Cortex of kidney (tissue), 1 donor: ENCODE measurements around the gene MYO5B.

Experiments used
- DNase-seq: peaks from one replicate; lab custom pipeline; 2025; lab: John Stamatoyannopoulos, UW

The MYO5B gene

DNA sequence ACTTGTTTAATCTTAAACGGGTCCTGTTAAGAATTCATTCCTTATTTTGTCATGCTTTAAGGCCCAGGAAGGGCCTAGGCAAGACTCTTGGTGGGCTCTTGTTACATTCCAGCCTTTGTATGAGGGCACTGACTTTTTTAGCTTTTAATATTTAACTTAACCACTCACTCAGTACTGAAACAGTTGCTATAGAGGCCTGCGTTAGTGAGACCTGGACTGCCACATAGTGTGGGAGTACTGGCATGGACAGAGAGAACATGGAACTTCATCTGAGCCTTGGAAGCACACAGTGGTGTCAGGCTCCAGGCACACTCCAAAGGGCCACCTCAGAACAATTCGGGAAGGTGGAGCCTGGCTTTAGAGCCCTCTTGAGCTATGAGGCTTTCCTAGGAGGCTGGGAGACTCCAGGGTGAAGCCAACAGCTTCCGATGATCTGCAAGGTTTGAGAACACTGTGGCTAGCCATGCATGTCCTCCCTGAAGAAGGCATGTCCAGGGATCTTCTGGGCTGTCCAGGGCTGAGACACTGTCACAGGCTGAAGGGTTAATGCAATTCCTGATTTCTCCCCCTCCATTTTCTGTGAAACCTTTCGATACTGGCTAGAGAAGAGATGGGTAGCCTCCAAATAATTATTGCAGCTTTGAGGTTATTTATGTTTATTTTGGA lies 226.2 kb downstream of the MYO5B start:
- no peak for DNase-seq

DNA sequence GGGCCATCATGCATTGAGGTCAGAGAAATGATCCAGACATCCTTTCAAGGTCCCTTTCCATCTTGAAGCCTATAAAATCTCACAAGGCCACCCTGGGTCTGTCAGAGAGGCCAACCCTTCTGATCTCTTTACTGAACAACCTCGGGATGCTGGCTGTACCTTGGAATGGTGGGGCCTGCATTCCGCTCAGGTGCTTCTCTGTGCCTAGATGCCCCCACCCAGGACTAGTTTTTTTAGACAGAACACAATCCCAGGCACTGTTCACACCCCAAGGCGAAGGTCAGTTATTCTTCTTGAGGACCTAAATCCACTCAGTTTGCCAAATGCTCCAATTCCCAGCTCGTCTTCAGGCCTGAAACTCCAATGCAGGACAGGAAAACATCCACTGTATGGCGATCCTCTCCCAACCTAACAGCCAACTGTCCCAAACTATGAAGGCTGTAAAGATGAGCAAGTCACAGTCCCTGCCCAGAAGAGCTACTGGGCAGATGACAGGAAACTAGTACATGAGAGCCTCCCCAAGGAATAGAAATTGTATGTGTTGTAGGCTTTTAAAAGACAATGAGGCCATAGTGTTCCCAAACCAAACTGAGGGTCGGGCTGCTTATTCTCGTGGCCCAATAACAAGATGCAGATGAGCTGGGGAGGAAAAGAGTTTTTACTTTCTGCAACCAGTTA lies 227.2 kb downstream of the MYO5B start:
- no peak for DNase-seq

DNA sequence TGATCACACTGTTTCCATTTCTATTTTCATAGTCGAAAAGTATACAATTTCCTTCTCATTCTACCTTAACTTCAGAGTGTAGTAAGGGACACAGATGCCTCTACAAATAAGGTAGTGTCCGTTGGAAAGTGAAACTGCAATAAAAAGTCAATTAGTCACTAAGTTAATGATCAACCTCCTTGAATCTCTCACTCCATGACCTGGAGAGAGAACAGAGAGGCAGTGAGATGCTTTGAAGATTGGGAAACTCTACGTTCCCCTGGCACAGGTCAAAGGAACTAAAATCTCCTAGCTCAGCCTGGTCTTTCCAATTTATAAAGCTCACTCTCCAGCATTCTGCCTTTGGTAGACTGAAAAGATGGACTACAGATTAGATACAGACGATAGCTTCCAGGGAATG lies 227.8 kb downstream of the MYO5B start:
- no peak for DNase-seq

DNA sequence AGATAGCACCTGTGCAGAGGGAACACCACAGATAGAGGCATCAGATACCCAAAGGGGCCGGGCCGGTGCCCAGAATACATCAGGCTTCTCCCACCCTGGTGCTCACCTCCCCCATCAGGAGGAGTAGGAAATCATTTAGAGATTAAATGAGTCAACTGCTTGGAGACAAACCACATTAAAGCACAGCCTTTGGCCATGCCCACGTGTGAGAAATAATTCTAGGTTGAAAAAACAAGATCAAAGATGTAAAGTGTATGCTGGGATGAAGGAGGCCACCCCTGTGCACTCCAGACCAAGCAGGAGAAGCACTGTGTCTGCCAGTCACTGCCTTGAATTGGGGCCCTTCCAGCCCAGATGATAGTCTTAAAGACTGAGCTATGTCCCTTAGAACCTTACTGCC lies 228.9 kb downstream of the MYO5B start:
- DNase-seq, result no peak

DNA sequence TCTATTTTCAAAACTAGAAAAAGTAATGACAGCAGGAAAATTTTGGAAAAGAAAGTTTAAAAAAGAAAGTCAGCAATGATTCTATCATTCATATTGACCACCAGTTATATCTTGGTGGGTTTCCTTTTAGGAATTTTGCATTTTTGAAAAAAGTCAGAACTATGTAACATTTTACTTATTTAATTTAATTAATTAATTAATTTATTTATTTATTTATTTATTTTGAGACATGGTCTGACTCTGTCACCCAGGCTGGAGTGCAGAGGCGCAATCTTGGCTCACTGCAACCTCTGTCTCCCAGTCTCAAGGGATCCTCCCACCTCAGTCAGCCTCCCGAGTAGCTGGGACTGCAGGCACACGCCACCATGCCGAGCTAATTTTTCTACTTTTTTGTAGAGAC lies 231.7 kb downstream of the MYO5B start:
- DNase-seq, result no peak

DNA sequence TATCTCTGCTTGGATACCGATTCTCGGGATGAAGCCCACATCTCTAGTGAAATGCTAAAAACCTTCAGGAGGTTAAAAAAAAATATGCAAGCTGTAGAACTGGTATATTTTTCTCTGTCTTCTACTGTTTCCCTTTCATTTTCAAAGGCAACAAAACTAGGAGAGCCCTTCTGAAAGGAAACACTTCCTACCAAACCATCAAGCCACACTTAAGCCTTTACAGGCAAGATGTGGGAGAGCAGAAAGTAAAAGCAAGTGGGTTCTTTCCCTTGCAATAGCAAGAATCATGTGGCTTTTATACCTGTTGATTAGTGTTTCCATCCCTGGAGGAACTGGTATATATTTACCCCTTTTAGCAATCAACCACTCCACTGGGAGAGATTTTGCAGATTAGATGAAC lies 233.7 kb downstream of the MYO5B start:
- DNase-seq, result no peak

DNA sequence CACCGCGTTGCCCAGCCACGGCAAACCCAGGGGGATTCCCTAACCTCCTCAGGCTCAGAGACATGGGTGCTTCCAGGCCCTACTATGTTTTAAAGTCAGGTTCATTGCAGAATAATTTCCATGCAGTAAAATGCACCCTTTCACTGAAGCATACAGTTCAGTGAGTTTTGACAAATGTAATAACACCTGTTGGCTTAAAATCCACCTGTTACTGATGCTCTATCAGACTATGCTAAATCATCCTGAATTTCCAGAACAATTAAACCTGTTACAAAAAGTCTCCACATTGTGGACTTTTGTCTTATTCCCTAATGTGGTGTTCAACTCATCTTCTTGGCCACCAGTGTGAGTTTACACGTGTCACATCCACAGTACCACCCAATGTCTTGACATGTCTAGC lies 234.6 kb downstream of the MYO5B start:
- DNase-seq, result no peak

DNA sequence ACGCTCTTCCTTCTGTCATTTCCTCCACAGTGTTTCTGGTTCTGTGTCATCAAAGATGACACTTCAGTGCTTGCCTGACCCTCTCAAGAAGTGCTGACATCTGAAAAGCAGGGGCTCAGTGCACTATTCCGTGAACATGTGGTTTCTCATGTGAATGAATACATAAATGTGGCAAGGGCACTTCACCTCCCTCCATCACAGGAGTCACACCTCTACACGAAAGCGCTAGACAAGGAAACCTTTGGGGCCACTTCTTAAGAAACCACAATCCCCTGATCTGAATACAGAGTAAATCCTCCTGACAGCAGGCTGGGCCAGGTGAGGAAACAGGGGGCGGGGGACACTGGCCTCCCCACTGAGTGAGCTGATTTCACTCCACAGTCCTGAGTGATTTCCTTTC lies 235.8 kb downstream of the MYO5B start:
- DNase-seq, result no peak

DNA sequence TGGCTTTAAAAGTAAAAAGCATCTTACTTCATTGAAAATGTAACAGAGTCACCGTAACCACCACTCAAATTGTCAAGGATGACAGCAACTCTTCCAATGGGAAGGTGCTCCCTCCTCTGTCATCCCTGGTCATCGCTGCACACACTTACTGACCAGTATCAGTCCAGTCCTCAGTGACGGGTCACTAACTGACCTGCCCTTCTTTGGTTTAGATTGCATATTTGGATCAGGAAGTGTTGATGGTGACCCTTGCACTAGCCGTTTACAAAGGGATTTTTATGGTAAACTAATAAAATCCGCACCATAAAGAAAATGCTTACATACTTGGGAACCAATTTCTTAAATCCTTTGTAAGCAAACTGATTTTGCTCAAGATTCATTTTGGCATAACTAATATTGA lies 239.7 kb downstream of the MYO5B start:
- no peak for DNase-seq

DNA sequence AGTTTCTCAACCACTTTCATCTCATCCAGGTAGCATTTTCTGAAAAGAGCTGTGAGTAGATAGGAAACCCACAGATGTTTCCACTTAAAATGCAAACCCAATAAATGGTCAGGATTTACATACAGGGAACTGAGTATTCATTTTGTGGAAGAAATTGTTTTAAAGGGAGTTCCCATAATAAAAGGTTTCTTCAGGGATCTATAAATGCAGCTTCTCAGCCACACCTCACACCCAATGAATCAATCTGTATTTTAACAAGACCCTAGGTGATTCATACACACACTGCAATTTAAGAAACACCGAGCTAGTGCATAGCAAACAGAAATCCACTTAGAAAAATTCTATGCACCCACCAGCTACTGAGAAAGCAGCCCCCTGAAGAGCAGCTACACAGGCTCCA lies 241.6 kb downstream of the MYO5B start:
- no peak for DNase-seq

DNA sequence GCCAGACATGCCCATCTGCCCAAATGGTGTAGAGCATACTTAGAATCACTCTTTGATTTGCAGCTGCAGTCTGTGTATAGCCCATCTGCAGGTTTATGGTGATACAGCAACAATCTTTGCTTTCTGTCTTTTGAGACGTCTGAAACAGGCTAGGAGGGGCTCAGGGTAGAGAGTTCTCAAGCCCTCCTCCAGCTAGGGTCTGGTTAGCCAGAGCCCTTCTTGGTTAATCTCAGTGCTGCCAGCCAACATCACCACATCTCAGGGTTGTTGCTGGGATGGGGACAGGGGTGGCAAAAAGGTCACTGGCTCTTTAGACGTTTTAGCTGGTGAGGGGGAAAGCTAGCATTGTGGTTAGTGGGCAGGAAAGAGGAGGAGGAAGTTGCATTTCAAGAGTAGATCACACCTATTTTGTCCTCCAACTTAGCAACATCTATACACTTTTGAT lies 245.0 kb downstream of the MYO5B start:
- no peak for DNase-seq

DNA sequence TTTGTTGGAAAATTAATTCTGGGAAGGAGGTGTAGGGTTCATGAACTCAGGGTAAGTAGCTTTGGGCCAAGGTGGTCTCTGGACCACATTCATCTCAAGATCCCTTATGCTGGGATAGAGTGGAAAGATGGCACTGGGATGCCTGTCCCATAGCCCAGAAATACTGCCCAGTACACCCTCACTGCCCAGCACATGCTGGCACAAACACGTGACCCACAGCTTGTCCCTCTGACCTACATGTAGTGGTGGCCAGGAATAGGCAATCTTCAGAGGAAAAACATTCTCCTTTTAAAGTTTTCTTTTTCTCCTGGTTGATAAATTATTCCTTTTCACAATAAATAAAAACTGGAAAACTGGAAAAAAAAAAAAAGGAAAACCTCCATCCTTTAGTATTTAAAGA lies 246.0 kb downstream of the MYO5B start:
- DNase-seq, result no peak

DNA sequence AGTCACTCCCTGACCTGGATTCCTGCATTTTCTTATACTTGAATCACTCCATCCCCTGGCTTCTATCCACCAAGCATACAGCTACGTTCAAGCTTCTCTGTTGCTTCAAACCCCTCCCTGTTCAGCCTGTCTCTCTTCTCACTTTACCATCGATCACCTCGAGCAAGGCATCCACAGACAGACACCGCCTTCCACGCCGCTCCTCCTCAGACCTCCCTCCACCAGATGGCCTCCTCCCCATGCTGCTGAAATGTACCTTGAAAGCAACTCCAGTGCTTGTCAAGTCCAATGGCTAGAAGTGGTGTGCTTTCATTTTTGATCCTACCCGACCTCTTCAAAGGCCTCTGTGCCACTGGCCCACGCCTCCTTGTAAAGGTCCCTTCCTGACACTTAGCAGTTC lies 250.3 kb downstream of the MYO5B start:
- no peak for DNase-seq

DNA sequence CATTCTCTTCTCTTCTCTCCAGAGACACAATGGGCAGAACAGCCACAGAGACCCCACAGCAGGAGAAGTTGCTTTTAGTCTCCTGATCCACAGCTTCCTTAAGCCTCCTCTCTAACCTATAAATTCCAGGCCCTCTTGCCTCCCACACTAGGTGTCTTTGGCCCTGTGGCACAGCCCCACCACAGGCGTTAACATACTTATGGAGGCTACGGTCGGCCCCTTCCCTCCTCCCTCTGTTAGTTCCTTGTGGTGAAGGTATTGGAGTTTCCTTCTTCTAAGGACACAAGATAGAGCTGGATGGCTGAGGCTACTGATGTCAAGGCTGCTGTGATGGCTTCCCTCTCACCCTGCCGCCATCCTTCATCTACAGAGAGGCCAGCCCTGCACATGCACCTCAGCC lies 258.1 kb downstream of the MYO5B start:
- no peak for DNase-seq

DNA sequence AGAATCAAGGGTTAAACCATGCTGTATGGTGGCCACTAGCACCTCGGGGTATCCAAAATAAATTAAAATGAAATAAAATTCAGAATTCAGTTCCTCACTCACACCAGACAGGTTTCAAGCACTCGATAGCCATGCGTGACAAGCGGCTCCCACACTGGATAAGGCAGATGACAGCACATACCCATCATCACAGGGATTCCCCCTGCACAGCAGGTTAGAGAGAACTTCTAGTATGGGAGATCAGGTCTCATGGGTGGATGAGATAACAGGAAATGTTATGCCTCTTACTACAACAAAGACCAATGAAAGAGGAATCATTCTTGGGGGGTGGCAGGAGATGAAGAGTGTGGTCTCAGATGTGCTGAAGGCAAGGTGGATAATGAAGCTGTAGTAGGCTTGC lies 259.7 kb downstream of the MYO5B start:
- no peak for DNase-seq

DNA sequence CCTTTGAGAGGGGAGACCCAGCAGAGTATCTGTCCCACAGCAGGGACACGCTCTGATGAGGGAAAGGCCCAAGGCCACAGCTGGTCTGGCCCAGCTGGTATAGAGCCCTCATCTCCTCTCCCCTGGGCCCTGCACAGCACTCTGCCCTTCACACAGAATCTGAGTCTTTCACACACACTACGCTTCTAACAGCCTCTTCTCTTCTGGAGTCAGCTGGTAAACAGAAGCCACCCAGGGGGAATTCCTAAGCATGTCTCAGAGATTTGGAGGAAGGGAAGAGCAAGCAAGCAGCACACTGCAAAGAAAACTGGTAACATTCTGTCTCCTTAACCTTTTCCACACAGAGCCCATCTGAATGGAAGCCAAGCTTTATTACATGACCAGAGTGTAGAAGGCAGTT lies 260.5 kb downstream of the MYO5B start:
- no peak for DNase-seq

DNA sequence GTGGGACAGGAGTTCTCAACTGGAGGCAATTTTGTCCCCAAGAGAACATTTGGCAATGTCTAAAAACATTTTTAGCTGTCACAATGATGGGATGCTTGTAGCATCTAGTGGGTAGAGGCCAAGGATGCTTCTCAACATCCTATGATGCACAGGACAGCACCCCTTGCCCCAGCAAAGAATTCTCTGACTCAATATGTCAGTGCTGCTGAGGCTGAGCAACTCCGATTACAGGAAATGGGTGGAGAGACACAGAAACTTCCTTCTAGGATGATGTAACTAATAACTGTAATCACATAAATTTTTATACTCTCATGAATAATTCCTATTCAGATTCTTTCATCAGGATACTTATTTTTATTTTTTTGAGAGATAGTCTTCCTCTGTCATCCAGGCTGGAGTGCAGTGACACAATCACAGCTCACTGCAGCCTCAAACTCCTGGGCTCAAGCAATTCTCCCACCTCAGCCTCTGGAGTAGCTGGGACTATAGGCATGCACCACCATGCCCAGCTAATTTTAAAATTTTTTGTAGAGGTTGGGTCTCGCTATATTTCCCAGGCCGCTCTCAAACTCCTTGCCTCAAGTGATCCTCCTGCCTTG lies 261.3 kb downstream of the MYO5B start:
- DNase-seq, result no peak

DNA sequence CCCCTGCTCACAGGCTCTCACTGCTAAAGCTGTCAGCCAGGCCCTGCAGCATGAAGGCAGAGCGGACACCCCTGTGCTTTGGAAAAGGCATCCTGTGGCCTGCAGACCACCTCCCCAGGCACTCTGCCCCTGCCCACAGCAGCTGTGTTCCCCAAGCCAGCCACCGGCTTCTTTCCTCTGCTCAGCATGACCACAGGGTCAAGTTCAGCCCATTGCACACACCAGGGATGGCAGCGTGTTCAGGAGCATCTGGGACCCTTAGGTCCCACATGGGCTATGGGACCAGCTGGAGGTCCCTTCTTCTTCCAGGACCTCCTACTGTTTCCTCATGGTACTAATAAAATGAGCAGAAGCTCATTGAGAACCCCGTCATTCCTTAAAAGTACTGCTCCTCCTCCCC lies 263.2 kb downstream of the MYO5B start:
- DNase-seq, result no peak

DNA sequence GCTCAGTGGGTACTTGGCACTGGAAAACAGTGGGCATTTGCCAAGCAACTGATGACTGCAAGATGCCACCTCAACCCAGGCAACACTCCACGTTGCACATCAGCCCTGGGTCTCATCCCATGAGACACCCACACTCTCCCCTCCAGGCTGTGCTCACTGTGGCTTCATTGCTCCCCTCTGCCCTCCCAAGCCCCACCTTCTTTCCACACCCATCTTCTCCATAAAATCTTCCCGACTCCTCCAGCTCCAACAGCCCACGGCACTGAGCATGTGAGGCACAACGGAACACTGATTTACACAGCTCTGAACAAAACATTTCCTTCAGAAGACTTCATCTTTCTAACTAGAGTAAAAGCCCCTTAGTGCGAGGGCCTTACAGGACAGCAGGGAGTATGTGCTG lies 263.8 kb downstream of the MYO5B start:
- DNase-seq, result no peak

DNA sequence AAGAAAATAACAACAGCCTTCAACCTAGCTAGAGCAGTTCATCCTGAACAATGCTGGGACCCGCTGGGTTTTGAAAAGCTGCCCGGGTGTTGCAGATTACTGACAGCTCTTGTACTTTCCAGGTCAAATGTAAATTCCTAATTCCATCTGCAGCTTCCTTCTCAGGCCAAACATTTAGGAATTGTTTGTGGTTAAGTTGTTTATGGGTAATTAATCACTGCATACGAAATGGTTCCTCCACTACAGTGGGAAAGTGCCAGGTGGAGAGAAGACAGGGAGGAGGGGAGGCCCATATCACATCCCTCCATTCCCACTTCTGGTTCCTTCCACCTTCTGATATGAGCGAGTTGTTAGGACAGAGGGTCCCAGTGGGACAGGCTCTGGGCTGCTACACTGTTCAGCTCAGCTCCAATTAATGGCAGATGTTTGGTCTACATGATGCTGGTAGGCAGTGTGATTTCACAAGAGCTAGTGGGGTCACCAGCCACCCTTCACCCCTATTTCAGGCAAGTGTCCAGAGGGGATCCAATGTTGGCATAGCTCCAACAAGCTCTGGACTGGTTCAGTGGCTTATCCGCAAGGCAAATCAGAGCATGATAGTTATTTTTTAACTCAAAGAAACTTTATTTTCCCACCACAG lies 268.7 kb downstream of the MYO5B start:
- no peak for DNase-seq

DNA sequence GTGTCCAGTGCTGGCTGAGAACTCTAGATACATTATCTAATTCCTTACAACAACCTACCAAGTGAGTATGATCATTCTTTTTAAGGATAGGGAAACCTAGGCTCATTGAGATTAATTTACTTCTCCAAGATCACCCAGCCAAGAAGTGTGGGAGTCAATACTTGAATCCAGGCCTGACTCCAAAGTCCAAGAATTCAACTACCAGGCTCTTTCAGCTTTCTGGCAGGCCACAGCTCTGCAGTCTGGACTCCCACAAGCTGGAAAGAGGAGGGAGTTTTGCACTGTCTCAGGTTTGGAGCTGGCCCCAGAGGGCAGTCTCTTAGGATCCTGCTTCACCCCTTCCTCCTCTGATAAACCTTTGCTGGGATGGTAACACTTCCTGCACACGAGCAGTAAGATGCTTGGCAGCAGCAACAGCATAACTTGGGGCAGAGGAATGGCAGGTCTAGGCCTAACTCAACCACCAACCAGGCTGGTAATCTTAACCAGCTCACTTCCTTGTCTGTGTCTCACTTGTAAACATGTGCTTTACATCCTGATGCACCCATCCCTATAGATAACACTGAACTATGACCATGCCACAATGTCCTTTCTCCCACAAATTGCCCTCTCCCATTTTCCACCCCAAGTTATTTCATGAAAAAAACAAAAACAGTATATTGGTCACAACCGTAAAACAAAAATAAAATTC lies 270.5 kb downstream of the MYO5B start:
- no peak for DNase-seq

DNA sequence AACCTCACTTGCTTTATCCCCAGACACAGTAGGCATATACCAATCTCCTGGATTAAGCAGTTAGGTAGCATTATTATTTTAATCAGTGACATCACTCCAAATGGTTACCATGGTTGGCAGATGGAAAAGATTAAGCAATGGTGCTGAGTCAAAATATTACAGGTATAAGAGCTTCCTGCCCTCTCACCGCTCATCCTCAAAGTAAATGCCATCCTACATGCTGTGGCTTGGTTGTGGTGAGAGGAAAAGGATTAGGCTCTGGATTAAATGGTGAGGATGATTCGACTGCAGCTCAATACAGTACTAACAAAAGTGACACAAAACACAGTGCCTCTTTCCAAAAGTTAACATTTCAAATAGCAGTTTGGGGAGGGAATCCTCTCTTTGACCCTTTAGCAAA lies 272.7 kb downstream of the MYO5B start:
- no peak for DNase-seq
